GM23338 (cell line): Measurements from ENCODE around the gene BICC1.

Experiments
- CREB1 ChIP-seq: fragments of 250-450 bp; sonication (Bioruptor Pico); IDR thresholded peaks from 2 replicates; pipeline ENCODE4 v1.5.0; 2020; ENCODE audit warnings: low read depth, mild to moderate bottlenecking, moderate library complexity
- EZH2 ChIP-seq: fragments of 200-600 bp; sonication (generic); IDR thresholded peaks from one replicate; pipeline ENCODE4 v1.8.0; 2017; ENCODE audit warnings: antibody characterized with exemption, mild to moderate bottlenecking, low read depth; ENCODE audit not compliant: unreplicated experiment
- EZH2phosphoT487 ChIP-seq: fragments of 200-600 bp; sonication (generic); IDR thresholded peaks from one replicate; pipeline ENCODE4 v1.8.1; 2018; ENCODE audit warnings: antibody characterized with exemption; ENCODE audit not compliant: unreplicated experiment
- JUNB ChIP-seq: IDR thresholded peaks from one replicate; pipeline ENCODE4 v1.6.1; 2016; ENCODE audit warnings: antibody characterized with exemption; ENCODE audit not compliant: unreplicated experiment
- NANOG ChIP-seq: IDR thresholded peaks from 2 replicates; pipeline ENCODE4 v1.6.1; 2016; ENCODE audit warnings: antibody characterized with exemption, borderline replicate concordance
- POLR2AphosphoS5 ChIP-seq: IDR thresholded peaks from 2 replicates; pipeline ENCODE4 v1.6.1; 2016; ENCODE audit warnings: antibody characterized with exemption, low read depth
- ZNF331 ChIP-seq: fragments of 250-450 bp; sonication (Bioruptor Pico); IDR thresholded peaks from 2 replicates; pipeline ENCODE4 v1.5.0; 2020; ENCODE audit warnings: low read depth, mild to moderate bottlenecking, moderate library complexity
- TF ChIP-seq, protein P1 (sequence below), 2 experiments: fragments of 200-600 bp in 1 of 2; sonication (generic) in 1 of 2; conservative IDR thresholded peaks; 2 replicates each; pipeline versions ENCODE4 v1.5.1 to v1.6.1; 2016 to 2017; ENCODE audit warnings: antibody characterized with exemption in 2 of 2, low read depth in 2 of 2, mild to moderate bottlenecking in 2 of 2, moderate library complexity in 1 of 2
- TF ChIP-seq, protein P2 (sequence below): IDR thresholded peaks from 2 replicates; pipeline ENCODE4 v1.6.1; 2016; ENCODE audit warnings: antibody characterized with exemption
- TF ChIP-seq, protein P3 (sequence below): IDR thresholded peaks from one replicate; pipeline ENCODE4 v1.6.1; 2018; ENCODE audit warnings: antibody characterized with exemption; ENCODE audit not compliant: unreplicated experiment
- TF ChIP-seq, protein P4 (sequence below): fragments of 250-450 bp; sonication (Bioruptor Pico); IDR thresholded peaks from 2 replicates; pipeline ENCODE4 v1.5.0; 2020; ENCODE audit warnings: mild to moderate bottlenecking, moderate library complexity

DNA sequence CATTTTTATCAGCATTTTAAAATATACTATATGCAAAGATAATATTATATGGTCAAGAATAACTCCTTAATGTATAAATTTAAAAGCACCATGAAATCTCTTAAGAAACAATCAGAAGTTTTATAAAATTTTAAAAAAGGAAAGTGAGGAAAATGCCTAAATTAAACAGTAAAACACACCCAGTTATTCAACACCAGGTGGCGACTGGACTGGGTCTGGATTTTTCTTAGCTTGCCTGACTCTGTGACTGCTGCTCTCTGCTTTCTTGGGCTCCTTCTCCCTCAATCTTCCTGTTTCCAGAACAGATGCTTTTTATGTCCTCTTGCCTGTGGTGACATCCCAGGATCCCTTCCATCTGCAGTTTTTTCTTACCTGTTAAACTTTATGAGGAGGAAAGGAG, 200.3 kb downstream of the BICC1 start:
- TF ChIP-seq EZH2, result no peak
- TF ChIP-seq, protein P1, sequence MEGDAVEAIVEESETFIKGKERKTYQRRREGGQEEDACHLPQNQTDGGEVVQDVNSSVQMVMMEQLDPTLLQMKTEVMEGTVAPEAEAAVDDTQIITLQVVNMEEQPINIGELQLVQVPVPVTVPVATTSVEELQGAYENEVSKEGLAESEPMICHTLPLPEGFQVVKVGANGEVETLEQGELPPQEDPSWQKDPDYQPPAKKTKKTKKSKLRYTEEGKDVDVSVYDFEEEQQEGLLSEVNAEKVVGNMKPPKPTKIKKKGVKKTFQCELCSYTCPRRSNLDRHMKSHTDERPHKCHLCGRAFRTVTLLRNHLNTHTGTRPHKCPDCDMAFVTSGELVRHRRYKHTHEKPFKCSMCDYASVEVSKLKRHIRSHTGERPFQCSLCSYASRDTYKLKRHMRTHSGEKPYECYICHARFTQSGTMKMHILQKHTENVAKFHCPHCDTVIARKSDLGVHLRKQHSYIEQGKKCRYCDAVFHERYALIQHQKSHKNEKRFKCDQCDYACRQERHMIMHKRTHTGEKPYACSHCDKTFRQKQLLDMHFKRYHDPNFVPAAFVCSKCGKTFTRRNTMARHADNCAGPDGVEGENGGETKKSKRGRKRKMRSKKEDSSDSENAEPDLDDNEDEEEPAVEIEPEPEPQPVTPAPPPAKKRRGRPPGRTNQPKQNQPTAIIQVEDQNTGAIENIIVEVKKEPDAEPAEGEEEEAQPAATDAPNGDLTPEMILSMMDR (conservative IDR thresholded peaks at IDR 0.05; ENCODE audit: low read depth in 2 of 2), result peak; percentile 50 to 56
- TF ChIP-seq CREB1 (CRISPR knock-in tag), result no peak
- no peak for TF ChIP-seq POLR2AphosphoS5
- no peak for TF ChIP-seq EZH2phosphoT487
- no peak for TF ChIP-seq NANOG
- TF ChIP-seq, protein P2, sequence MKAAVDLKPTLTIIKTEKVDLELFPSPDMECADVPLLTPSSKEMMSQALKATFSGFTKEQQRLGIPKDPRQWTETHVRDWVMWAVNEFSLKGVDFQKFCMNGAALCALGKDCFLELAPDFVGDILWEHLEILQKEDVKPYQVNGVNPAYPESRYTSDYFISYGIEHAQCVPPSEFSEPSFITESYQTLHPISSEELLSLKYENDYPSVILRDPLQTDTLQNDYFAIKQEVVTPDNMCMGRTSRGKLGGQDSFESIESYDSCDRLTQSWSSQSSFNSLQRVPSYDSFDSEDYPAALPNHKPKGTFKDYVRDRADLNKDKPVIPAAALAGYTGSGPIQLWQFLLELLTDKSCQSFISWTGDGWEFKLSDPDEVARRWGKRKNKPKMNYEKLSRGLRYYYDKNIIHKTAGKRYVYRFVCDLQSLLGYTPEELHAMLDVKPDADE, result no peak
- no peak for TF ChIP-seq JUNB
- TF ChIP-seq, protein P3, sequence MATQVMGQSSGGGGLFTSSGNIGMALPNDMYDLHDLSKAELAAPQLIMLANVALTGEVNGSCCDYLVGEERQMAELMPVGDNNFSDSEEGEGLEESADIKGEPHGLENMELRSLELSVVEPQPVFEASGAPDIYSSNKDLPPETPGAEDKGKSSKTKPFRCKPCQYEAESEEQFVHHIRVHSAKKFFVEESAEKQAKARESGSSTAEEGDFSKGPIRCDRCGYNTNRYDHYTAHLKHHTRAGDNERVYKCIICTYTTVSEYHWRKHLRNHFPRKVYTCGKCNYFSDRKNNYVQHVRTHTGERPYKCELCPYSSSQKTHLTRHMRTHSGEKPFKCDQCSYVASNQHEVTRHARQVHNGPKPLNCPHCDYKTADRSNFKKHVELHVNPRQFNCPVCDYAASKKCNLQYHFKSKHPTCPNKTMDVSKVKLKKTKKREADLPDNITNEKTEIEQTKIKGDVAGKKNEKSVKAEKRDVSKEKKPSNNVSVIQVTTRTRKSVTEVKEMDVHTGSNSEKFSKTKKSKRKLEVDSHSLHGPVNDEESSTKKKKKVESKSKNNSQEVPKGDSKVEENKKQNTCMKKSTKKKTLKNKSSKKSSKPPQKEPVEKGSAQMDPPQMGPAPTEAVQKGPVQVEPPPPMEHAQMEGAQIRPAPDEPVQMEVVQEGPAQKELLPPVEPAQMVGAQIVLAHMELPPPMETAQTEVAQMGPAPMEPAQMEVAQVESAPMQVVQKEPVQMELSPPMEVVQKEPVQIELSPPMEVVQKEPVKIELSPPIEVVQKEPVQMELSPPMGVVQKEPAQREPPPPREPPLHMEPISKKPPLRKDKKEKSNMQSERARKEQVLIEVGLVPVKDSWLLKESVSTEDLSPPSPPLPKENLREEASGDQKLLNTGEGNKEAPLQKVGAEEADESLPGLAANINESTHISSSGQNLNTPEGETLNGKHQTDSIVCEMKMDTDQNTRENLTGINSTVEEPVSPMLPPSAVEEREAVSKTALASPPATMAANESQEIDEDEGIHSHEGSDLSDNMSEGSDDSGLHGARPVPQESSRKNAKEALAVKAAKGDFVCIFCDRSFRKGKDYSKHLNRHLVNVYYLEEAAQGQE, result no peak
- TF ChIP-seq ZNF331 (CRISPR knock-in tag), result no peak
- TF ChIP-seq, protein P4, sequence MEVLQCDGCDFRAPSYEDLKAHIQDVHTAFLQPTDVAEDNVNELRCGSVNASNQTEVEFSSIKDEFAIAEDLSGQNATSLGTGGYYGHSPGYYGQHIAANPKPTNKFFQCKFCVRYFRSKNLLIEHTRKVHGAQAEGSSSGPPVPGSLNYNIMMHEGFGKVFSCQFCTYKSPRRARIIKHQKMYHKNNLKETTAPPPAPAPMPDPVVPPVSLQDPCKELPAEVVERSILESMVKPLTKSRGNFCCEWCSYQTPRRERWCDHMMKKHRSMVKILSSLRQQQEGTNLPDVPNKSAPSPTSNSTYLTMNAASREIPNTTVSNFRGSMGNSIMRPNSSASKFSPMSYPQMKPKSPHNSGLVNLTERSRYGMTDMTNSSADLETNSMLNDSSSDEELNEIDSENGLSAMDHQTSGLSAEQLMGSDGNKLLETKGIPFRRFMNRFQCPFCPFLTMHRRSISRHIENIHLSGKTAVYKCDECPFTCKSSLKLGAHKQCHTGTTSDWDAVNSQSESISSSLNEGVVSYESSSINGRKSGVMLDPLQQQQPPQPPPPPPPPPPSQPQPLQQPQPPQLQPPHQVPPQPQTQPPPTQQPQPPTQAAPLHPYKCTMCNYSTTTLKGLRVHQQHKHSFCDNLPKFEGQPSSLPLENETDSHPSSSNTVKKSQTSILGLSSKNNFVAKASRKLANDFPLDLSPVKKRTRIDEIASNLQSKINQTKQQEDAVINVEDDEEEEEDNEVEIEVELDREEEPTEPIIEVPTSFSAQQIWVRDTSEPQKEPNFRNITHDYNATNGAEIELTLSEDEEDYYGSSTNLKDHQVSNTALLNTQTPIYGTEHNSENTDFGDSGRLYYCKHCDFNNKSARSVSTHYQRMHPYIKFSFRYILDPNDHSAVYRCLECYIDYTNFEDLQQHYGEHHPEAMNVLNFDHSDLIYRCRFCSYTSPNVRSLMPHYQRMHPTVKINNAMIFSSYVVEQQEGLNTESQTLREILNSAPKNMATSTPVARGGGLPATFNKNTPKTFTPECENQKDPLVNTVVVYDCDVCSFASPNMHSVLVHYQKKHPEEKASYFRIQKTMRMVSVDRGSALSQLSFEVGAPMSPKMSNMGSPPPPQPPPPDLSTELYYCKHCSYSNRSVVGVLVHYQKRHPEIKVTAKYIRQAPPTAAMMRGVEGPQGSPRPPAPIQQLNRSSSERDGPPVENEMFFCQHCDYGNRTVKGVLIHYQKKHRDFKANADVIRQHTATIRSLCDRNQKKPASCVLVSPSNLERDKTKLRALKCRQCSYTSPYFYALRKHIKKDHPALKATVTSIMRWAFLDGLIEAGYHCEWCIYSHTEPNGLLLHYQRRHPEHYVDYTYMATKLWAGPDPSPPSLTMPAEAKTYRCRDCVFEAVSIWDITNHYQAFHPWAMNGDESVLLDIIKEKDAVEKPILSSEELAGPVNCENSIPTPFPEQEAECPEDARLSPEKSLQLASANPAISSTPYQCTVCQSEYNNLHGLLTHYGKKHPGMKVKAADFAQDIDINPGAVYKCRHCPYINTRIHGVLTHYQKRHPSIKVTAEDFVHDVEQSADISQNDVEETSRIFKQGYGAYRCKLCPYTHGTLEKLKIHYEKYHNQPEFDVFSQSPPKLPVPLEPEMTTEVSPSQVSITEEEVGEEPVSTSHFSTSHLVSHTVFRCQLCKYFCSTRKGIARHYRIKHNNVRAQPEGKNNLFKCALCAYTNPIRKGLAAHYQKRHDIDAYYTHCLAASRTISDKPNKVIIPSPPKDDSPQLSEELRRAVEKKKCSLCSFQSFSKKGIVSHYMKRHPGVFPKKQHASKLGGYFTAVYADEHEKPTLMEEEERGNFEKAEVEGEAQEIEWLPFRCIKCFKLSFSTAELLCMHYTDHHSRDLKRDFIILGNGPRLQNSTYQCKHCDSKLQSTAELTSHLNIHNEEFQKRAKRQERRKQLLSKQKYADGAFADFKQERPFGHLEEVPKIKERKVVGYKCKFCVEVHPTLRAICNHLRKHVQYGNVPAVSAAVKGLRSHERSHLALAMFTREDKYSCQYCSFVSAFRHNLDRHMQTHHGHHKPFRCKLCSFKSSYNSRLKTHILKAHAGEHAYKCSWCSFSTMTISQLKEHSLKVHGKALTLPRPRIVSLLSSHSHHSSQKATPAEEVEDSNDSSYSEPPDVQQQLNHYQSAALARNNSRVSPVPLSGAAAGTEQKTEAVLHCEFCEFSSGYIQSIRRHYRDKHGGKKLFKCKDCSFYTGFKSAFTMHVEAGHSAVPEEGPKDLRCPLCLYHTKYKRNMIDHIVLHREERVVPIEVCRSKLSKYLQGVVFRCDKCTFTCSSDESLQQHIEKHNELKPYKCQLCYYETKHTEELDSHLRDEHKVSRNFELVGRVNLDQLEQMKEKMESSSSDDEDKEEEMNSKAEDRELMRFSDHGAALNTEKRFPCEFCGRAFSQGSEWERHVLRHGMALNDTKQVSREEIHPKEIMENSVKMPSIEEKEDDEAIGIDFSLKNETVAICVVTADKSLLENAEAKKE (CRISPR knock-in tag), result no peak
